Measurements from ENCODE around the gene BACH1.

BACH1 gene

DNA sequence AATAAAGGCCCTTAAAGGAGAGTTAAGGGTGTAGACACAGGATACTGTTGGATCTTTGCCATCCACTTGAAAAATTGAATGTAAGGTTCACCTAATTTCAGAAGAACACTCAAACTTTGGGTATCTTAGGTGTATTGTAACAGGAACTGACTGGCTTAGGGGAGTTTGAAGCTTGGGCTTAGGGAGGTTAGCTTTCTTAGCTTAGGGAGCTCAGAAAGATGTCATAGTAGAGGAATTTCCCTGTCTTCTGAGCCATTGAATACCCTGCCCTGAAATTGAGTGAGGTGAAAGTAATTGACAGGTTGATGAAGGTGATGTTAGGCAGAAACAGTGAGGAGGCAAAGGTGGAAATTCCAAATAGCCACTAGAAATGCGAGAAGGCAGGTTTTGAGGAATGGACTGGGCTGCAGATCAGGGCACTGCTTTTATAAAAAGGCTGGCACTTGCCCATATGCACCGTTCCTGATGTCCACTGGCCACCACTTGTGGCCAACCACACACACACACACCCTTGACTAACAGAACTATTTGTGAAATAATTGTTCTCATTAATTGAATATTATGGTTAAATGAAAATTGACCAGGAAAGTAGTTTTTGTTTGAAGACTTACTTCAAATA is 16.5 kb downstream of the BACH1 start:
- TF ChIP-seq CTCF (IDR thresholded peaks at IDR 0.05; ENCODE audit: insufficient read depth, missing control alignments): no peak
- DNase-seq (ENCODE audit: insufficient read length, low spot score) (no peak), FAIRE-seq (no peak)

- FAIRE-seq (no peak), DNase-seq (ENCODE audit: insufficient read length, low spot score) (no peak)
- no peak for TF ChIP-seq CTCF (IDR thresholded peaks at IDR 0.05; ENCODE audit: insufficient read depth, missing control alignments)
Observed at GRCh38 chr21:29316029-29316742, 17.5 kb downstream of the BACH1 start.

GRCh38 chr21:29316806-29317205 is 18.1 kb downstream of the BACH1 start:
- no peak for TF ChIP-seq CTCF (IDR thresholded peaks at IDR 0.05; ENCODE audit: insufficient read depth, missing control alignments)
- FAIRE-seq: no peak

GRCh38 chr21:29318354-29318753 is 19.6 kb downstream of the BACH1 start:
- FAIRE-seq (no peak), DNase-seq (ENCODE audit: insufficient read length, low spot score) (no peak)
- TF ChIP-seq CTCF (IDR thresholded peaks at IDR 0.05; ENCODE audit: insufficient read depth, missing control alignments): no peak

More at GRCh38 chr21:29316806-29317205, 18.1 kb downstream of the BACH1 start:
- DNase-seq (ENCODE audit: insufficient read length, low spot score): no peak

DNA sequence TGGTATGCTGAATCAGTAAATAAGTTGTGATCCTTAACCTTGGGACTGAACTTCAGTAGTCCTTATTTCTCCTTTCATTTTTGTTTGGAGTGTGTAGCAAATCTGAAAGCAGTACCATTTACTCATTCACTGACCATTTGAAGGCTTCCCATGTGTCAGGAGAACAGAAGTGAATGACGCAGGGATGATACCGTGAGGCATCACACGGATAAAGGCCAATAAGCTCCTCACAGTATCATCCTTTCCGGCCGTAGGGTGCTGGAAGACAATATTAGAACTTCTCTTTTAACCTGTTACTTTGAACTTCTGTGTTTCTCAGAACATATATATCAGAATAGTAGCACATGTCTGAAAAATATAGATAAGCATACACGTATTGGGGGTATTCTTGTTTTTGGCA is 21.3 kb downstream of the BACH1 start:
- TF ChIP-seq CTCF (IDR thresholded peaks at IDR 0.05; ENCODE audit: insufficient read depth, missing control alignments): no peak
- FAIRE-seq (no peak), DNase-seq (ENCODE audit: insufficient read length, low spot score) (no peak)

DNA sequence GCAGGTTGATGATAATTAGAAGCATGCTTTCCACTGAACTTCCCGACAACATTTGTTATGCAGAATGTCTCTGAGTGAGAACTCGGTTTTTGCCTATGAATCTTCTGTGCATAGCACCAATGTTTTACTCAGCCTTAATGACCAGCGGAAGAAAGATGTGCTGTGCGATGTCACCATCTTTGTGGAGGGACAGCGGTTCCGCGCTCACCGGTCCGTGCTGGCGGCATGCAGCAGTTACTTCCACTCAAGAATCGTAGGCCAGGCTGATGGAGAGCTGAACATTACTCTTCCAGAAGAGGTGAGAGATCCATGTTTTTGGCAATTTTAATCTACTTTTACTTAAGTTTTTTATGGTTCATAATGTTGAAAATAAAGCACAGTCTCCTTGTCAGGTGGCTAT is 22.5 kb downstream of the BACH1 start:
- DNase-seq (ENCODE audit: insufficient read length, low spot score): no peak
- no peak for FAIRE-seq
- no peak for TF ChIP-seq CTCF (IDR thresholded peaks at IDR 0.05; ENCODE audit: insufficient read depth, missing control alignments)
